Activated CD8-positive, alpha-beta memory T cell treated with anti-CD3 and anti-CD28 coated beads, Interleukin-2, amount 50 U/mL, for 1 hour (primary cell): Measurements from ENCODE around the gene ARHGAP42.

ENCODE experiments used
- DNase-seq: peaks from one replicate; pipeline ENCODE4 v3.0.0-alpha.2; 2020; ENCODE audit errors: extremely low read depth

Gene ARHGAP42

GRCh38 chr11:100831929-100832494 is 144.9 kb downstream of the ARHGAP42 start:
- no peak for DNase-seq

- no peak for DNase-seq
These were observed 145.7 kb downstream of the ARHGAP42 start for GRCh38 chr11:100832829-100833228.

- no peak for DNase-seq
These were observed 146.2 kb downstream of the ARHGAP42 start for GRCh38 chr11:100833276-100833675.

- DNase-seq: no peak
These were observed 148.8 kb downstream of the ARHGAP42 start for GRCh38 chr11:100835854-100836253.

GRCh38 chr11:100837311-100837710 is 150.2 kb downstream of the ARHGAP42 start:
- DNase-seq: no peak

GRCh38 chr11:100841711-100842407 is 154.8 kb downstream of the ARHGAP42 start:
- DNase-seq: no peak

- DNase-seq: no peak
These were observed 160.7 kb downstream of the ARHGAP42 start for GRCh38 chr11:100847696-100848216.

GRCh38 chr11:100849009-100849900 is 162.2 kb downstream of the ARHGAP42 start:
- no peak for DNase-seq

GRCh38 chr11:100849901-100850235 is 162.8 kb downstream of the ARHGAP42 start:
- no peak for DNase-seq

GRCh38 chr11:100851147-100851546 is 164.1 kb downstream of the ARHGAP42 start:
- DNase-seq: no peak

- DNase-seq: no peak
These were observed 164.6 kb downstream of the ARHGAP42 start for GRCh38 chr11:100851584-100852152.

GRCh38 chr11:100855466-100856067 is 168.5 kb downstream of the ARHGAP42 start:
- no peak for DNase-seq

GRCh38 chr11:100857236-100858005 is 170.3 kb downstream of the ARHGAP42 start:
- no peak for DNase-seq

- no peak for DNase-seq
These were observed 173.4 kb downstream of the ARHGAP42 start for GRCh38 chr11:100860318-100861155.

- DNase-seq: no peak
These were observed 174.1 kb downstream of the ARHGAP42 start for GRCh38 chr11:100861212-100861611.

- DNase-seq: no peak
These were observed 176.0 kb downstream of the ARHGAP42 start for GRCh38 chr11:100863080-100863581.

GRCh38 chr11:100865443-100866065 is 178.5 kb downstream of the ARHGAP42 start:
- no peak for DNase-seq

GRCh38 chr11:100866453-100866852 is 179.4 kb downstream of the ARHGAP42 start:
- no peak for DNase-seq

- no peak for DNase-seq
These were observed 180.5 kb downstream of the ARHGAP42 start for GRCh38 chr11:100867606-100868005.
